Epithelial cell of proximal tubule (primary cell): ENCODE data around the gene LRRC14B. TPM values are rescaled to one million over a fixed set of nuclear protein-coding genes. Genes with fewer than 3 reads are reported as not detected.

Experiments
- DNase-seq: peaks from one replicate; pipeline ENCODE4 v3.0.0-alpha.2; 2011; ENCODE audit warnings: low read depth
- H3K4me3 ChIP-seq: 2 replicates; pipeline ENCODE4 v1.5.1; 2011; ENCODE audit warnings: low read depth, mild to moderate bottlenecking, low read length
- total RNA-seq: library from RNA; depleted of rRNA; stranded (reverse); fragments of >200 nt; gene quantifications from 2 replicates; pipeline ENCODE4 v1.2.3, GENCODE V29; 2015
- TF ChIP-seq, protein P1 (sequence below): conservative IDR thresholded peaks from 2 replicates; pipeline ENCODE4 v1.5.1; 2012; ENCODE audit warnings: low read depth, mild to moderate bottlenecking, low read length

Gene LRRC14B
- total RNA-seq, 1 donor from 2014 or later: not detected

DNA sequence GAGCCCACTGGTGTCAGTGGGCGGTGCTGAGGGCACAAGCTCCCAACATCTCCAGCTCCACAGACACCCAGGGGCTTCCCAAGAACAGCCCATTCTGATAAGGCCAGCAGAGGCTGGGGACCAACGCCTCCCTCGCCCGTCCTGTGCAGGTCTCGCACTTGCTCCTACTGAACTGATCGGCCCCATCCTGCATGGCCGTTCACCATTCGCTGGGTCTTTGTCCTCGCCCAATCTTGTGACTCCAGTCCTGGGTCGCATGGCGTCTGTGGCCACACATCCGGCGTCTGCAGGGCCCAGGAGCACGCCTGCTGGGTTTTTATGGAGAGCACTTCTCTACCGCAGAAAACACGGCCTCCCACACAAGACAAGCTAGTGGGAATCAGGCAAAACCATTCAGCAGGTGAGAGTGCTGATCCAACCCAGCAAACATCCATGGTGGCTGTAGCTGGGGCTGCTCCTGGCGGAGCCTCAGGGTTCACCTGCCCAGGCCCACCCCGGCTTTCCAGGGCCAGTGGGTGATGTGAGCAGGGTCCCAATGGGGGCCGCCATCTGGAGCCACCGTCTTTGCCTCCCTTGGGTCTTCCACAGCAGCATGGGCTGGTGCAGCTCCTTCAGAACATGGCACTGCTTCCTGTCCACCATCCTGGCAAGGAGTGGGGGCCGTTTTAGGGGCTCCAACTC is 7.4 kb downstream of the LRRC14B start:
- DNase-seq: no peak
- TF ChIP-seq, protein P1, sequence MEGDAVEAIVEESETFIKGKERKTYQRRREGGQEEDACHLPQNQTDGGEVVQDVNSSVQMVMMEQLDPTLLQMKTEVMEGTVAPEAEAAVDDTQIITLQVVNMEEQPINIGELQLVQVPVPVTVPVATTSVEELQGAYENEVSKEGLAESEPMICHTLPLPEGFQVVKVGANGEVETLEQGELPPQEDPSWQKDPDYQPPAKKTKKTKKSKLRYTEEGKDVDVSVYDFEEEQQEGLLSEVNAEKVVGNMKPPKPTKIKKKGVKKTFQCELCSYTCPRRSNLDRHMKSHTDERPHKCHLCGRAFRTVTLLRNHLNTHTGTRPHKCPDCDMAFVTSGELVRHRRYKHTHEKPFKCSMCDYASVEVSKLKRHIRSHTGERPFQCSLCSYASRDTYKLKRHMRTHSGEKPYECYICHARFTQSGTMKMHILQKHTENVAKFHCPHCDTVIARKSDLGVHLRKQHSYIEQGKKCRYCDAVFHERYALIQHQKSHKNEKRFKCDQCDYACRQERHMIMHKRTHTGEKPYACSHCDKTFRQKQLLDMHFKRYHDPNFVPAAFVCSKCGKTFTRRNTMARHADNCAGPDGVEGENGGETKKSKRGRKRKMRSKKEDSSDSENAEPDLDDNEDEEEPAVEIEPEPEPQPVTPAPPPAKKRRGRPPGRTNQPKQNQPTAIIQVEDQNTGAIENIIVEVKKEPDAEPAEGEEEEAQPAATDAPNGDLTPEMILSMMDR: no peak

DNA sequence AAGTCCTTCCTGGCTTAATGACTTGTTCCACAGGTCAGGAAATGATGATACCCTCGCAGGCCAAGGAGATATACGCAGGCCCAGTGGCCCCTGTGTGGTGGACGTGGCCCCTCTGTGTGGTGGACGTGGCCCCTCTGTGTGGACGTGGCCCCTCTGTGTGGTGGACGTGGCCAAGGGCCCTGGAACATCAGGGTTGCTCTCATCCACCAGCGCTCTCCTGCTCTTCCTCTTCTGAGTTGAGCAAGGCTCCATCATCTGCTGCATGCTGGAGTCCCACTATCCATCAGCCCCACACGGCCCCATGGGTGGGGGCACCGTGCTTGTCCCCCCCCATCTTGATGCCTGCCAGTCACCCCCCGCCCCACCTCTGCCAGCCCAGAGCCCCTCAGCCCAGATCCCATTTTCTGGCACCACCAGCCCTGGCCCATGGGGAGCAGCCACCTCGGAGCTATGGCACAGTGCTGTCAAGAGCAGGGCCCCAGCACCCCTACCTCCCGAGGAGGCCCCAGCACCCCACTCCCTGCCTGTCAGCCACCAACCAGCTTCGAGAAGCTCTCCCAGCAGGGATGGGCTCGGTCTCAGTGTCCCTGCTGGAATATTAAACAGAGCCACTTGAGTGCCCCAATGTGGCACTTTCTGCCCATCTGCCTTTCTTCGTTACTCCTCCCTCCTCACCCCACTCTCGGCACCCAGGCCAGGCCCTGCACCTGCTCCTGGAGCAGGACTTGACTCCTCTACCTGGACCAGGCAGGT is 8.1 kb downstream of the LRRC14B start:
- TF ChIP-seq, protein P1: no peak
- no peak for DNase-seq
- no peak overlapping the region for H3K4me3 ChIP-seq

More for the DNA sequence above, 7.4 kb downstream of the LRRC14B start:
- no peak overlapping the region for H3K4me3 ChIP-seq

- TF ChIP-seq, protein P1: no peak
- no peak for DNase-seq
- H3K4me3 ChIP-seq: no peak overlapping the region
Measured at GRCh38 chr5:199950-200645, 8.8 kb downstream of the LRRC14B start.

DNA sequence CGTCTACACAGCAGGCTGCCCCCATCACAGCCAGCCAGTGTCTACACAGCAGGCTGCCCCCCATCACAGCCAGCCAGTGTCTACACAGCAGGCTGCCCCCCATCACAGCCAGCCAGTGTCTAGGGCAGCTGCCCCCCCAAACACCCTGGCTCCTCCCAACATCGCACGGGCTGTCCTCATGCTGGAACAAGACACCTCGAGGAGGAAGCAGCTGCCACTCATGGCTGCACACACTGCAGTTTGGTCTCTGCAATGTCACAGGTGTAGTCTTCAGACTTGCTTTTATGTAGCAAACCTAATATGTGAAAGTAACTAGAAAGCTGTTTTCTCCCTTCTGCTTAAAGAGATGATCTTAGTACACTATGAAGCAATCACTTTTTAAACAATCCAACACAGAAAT is 9.7 kb downstream of the LRRC14B start:
- no peak for DNase-seq
- H3K4me3 ChIP-seq: no peak overlapping the region
- TF ChIP-seq, protein P1: no peak

DNA sequence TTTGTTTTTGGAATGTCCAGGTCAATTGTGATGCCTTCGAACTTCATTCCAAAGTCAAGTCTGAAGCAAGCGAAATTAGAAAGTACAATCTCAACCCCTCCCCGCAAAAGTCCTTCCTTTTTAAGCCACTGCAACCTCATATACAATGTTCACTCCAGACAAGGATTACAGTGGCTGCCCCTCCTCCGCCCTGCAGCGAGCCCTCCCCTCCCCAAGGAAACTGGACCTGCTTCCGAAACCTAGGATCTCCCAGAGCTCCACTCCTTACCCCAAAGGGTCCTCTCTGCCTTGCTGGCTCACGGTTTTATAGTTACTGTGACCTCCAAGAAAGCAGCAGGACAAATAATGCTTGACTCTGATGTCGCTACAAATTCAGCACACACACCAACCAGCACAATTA is 10.4 kb downstream of the LRRC14B start:
- no peak for DNase-seq
- H3K4me3 ChIP-seq: no peak overlapping the region
- TF ChIP-seq, protein P1: no peak

- no peak for DNase-seq
- H3K4me3 ChIP-seq: no peak overlapping the region
- TF ChIP-seq, protein P1: no peak
Measured at GRCh38 chr5:203246-203930, 12.1 kb downstream of the LRRC14B start.
